ENCODE measurements around the gene DDOST.

DDOST gene

DNA sequence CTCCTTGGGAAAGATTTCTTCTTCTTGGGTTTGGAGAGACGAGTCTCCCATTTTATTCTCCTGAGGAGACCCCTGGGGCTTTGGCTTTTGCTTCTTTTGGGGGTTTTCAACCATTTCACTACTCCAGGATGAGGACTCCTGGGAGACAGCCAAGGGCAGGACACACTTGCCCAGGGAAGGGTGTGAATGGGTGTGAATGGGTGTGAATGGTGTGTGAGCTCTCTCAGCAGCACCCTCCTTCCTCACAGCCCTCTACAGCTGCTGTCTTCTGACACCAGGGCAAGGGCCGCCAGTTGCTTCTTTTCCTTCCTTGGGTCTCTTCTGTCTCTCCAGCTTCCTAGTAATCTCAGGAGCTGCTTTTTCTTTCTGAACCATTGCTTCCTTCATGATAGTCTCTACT lies 32.5 kb upstream of the DDOST start:
- DNase-seq (ENCODE audit: low read depth in 2 of 2): no peak
- TF ChIP-seq, protein P1, sequence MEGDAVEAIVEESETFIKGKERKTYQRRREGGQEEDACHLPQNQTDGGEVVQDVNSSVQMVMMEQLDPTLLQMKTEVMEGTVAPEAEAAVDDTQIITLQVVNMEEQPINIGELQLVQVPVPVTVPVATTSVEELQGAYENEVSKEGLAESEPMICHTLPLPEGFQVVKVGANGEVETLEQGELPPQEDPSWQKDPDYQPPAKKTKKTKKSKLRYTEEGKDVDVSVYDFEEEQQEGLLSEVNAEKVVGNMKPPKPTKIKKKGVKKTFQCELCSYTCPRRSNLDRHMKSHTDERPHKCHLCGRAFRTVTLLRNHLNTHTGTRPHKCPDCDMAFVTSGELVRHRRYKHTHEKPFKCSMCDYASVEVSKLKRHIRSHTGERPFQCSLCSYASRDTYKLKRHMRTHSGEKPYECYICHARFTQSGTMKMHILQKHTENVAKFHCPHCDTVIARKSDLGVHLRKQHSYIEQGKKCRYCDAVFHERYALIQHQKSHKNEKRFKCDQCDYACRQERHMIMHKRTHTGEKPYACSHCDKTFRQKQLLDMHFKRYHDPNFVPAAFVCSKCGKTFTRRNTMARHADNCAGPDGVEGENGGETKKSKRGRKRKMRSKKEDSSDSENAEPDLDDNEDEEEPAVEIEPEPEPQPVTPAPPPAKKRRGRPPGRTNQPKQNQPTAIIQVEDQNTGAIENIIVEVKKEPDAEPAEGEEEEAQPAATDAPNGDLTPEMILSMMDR (IDR thresholded peaks at IDR 0.05; ENCODE audit: low read depth, low read length): no peak
- H3K4me3 ChIP-seq (replicated peaks in 1 of 2; ENCODE audit: low read depth in 2 of 2, low read length in 2 of 2): no peak overlapping the region

DNA sequence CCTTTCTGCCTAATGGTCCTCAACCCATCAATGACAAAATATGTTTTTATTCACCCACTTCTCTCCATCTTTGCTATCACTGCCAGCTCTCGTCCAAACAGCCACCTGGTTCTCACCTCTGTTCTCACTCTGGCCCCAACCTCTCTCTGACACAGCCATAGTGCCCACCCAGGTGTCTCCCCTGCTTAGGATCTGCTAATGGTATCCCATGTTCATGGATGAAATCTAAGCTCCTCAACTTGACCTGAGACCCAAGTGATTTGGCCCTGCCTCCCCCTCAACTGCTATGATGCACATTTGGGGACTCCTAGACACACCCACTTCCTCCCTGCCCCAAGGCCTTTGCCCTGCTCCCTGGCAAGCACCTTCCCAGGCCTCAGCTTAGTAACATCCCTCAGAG lies 30.7 kb upstream of the DDOST start:
- no peak for DNase-seq (ENCODE audit: low read depth in 2 of 2)
- TF ChIP-seq, protein P1 (IDR thresholded peaks at IDR 0.05; ENCODE audit: low read depth, low read length): no peak
- no peak overlapping the region for H3K4me3 ChIP-seq (replicated peaks in 1 of 2; ENCODE audit: low read depth in 2 of 2, low read length in 2 of 2)

DNA sequence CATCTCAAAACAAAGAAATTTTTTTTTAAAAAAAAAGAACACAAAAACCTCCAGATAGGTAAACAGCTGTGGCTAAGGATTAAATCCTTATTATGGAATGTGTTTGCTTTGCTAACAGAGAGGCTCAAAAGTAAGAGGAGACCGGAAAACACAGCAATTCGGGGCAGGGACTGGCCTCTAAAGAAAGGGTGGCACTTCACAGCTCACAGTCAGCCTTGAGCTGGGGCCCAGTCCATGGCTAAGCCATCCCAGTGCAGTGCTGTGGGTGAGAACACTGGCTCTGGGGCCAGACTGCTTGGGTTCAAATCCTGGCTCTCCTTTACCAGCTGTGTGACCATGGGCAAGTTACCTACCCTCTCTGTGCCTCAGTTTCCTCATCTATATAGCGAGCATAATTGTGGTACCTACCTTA lies 28.5 kb upstream of the DDOST start:
- H3K4me3 ChIP-seq (replicated peaks in 1 of 2; ENCODE audit: low read depth in 2 of 2, low read length in 2 of 2): no peak overlapping the region
- no peak for DNase-seq (ENCODE audit: low read depth in 2 of 2)
- TF ChIP-seq, protein P1 (IDR thresholded peaks at IDR 0.05; ENCODE audit: low read depth, low read length): no peak

DNA sequence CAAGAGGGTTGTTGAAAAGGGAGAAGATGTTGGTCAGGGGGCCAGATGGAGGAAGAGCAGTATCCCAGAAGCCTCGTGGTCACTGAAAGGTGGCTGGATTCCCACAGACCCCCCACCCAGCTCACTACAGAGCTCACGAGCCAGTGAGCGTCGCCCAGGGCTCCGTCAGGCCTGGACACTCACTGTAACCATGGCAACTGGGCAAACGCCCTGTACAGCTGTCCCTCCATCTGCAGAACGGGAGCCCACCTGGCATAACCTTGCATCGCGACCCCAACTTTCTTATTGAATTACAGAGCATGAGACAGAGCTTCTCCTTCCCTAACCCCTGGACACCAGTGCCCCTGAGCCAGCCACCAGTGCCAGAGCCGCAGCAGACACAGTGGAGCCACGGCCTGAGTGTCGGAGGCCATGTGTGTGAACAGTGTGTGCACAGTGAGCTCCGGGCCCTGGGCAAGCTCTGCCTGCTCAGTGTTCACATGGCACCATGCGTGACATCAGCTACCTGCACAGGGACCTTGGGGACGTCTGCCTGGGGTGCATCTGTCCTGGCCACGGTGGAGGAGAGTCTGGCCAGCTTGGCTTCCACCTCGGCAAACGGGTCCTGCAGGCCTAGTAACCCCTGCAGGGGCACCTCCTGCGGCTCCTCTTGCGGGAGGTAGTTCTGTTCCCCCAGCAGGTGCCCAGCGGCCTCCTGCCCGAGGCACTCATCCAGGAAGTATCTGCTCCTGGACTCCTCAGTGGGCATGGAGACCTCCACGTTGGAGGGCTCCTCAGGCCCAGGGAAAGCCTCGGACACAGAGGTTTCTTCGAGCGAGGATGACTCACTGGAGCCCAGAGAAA lies 25.9 kb upstream of the DDOST start:
- no peak for DNase-seq (ENCODE audit: low read depth in 2 of 2)
- TF ChIP-seq, protein P1 (IDR thresholded peaks at IDR 0.05; ENCODE audit: low read depth, low read length): no peak
- no peak overlapping the region for H3K4me3 ChIP-seq (replicated peaks in 1 of 2; ENCODE audit: low read depth in 2 of 2, low read length in 2 of 2)

DNA sequence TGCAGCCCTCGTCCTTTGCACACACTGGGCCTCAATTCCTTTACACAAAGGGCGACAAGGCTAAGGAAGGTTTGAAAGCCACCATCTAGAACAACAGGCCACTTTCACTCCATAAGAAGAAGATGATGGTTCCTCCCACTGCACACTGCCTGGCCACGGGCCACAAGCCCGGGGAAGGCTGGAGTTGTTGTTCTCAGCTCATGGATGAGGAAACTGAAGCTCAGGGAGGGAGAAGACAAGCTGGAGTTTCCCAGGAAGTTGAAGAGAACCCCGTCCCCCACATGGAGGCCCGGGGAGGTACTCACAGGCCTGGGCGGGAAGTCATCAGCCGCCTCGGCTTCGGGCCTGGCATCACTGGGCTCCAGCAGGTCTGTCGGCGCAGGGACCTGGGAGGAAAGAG lies 24.6 kb upstream of the DDOST start:
- TF ChIP-seq, protein P1 (IDR thresholded peaks at IDR 0.05; ENCODE audit: low read depth, low read length): no peak
- no peak overlapping the region for H3K4me3 ChIP-seq (replicated peaks in 1 of 2; ENCODE audit: low read depth in 2 of 2, low read length in 2 of 2)
- no peak for DNase-seq (ENCODE audit: low read depth in 2 of 2)

DNA sequence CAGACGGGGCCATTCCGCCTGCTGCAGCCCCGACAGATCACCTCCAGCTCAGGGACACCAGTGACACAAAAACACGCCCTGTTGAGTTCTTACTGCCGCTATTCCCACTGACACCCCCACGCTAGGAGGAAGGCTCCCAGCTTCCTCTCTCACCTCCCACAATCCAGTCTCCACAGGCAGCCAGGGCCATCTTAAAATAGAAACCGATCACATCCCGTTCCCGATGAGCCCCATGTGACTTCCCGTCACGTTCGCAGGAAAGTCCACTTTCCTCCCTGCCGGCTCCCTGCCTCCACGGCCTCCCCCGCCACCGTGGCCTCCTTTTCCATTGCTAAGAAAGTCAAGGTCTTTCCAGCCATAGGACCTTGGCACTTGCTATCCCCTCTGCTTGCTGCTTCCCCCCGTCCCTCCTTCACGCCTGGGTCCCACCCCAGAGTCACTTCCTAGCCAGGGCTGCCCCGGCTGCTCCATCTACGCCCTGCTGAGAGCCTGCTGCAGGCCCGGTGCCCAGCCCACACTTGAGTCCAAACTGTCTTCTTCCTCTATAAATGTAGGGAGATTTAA lies 24.0 kb upstream of the DDOST start:
- H3K4me3 ChIP-seq (replicated peaks in 1 of 2; ENCODE audit: low read depth in 2 of 2, low read length in 2 of 2): no peak overlapping the region
- TF ChIP-seq, protein P1 (IDR thresholded peaks at IDR 0.05; ENCODE audit: low read depth, low read length): no peak
- DNase-seq (ENCODE audit: low read depth in 2 of 2): no peak

Measured in cardiac fibroblast (primary cell).